ENCODE data around the gene CPA5.

CPA5 gene

DNA sequence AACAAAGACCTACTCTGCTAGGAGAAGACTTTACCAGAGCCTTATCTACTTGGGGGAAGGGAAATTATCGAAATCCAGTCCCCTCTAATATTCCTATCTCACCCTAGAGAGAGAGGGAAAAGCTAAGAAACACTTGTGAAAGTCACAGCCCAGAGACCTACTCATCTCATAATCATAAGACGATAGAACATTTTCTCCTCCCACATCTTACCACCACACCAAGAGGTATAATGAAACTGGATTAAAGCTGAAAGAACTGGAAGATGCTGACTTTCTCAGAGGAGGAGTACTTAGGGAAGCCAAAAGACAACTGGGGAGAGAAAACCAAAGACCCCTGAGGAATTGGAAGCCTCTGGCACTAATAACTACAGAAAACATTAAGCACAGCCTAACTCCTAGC is 10.8 kb upstream of the CPA5 start:
- DNase-seq = no peak

DNA sequence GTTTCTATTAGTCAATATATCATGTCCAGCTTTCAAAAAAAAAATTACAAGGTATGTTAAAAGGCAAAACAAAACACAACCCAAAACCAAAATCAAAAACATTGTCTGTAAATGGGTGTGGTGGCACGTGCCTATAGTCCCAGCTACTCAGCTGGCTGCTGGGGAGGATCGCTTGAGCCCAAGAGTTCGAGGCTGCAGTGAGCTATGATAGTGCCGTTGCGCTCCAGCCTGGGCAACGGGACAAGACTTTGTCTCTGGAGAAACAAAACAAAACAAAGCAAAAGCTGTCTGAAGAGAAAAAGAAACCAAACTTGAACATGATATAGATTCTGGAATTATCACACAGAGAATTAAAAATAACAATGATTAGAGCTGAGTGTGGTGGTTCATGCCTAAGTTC is 10.3 kb upstream of the CPA5 start:
- no peak for DNase-seq

DNA sequence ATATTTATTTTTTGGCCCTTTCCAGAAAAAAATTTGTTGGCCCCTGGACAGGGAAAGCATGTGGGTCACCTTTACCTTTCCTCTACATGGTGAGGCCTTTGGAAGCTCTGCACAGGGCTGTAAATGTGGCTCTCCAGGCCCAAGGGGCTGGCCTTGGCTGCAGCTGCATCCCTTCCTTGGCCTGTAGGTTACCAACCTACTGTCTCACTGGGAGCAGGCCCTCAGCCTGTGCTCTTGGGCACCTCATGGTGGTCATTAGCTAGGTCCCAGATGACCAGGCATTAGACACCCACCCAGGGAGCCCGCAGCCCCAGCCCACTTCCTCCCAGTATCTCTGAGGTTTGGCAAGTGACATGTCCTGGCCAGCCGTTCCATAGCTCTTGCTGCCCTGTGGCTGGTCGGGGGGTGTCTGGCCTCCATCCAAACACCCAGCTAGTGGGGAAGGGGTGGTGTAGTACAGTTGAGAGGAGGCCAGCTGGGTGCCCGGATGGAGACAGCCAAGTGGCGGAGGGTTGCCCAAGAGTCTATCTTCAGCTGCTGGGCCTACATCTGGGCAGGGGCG is 7.1 kb upstream of the CPA5 start:
- DNase-seq = no peak

DNA sequence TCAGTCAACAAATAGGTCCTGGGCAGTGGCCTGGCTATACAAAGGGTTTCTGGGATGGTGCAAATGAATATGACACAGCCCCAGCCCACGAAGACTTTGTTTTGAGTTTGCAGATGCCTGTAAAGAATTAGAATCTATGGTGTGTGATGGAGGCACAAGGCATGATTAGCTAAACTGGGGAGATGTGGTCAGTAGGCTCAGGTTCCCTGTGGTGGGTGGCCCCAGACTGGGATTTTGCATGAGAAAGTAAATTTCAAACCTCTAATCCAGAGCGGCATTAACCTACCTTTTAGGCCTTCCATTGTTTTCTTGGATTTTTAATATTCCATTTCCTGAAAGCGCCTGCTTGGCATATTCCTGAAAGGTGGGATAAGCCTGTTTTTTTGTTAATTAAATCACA is 6.4 kb upstream of the CPA5 start:
- no peak for DNase-seq

DNA sequence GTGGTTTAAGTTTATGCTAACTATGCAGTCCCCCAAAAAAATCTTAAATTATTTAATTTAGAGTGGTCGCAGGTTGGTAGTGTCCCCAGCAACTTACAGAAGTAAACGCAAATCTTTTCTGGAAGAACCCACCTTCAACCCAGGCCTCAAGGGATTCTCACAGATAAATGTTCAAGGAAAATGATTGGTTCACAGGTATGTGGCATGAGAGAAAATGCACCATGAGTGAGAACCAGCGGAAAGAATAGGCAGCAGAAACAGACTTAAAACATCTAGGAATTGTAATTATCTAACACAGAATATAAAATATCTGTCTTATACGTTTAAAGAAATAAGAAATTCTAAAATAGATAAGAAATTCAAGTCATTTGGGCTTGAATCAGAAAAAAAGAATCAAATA is 2.7 kb upstream of the CPA5 start:
- no peak for DNase-seq

DNA sequence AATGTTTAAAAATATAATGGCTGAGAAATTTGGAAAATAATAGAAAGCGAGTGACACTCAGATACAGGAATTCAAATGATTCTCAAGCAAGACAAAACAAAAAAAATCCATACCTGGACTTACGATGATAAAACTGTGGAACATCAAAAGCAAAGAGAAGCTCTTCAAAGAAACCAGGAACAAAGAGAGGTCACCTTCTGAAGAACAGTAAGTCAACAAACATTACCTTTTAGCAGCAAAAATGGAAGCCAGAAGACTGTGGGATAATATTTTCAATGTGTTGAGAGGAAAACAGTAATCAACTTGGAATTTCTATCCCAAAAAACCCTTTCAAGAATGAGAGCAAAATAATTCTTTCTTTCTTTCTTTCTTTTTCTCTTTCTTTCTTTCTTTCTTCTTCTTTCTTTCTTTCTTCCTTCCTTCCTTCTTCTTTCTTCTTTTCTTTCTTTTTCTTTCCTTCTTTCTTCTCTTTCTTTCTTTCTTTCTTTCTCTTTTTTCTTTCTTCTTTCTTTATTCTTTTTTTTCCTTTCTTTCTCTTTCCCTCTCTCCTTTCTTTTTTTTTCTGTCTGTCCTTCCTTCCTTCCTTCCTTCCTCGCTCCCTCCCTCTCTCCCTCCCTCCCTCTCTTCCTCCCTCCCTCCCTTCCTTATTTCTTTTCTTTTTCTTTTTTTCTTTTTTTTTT is 1.8 kb upstream of the CPA5 start:
- DNase-seq = no peak

DNA sequence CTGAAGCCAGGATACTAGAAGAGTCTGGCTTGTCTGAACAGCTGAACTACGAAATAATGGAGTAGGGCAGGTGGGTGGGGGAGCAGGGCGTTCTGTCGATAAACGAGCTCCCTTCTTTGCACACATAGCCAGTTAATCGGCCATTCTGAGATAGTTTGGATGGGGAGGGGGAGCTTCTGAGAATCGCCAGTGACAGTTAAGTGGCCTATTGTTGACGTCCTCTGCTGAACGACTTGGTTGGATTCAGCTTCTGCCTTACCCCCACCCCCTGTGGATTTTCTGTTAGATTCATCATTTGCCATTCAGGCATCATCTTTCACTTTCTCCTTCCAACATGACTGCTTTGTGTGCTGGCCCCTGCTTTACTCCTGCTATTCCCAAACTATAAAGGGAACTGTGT is 520 bp downstream of the CPA5 start:
- DNase-seq = no peak

DNA sequence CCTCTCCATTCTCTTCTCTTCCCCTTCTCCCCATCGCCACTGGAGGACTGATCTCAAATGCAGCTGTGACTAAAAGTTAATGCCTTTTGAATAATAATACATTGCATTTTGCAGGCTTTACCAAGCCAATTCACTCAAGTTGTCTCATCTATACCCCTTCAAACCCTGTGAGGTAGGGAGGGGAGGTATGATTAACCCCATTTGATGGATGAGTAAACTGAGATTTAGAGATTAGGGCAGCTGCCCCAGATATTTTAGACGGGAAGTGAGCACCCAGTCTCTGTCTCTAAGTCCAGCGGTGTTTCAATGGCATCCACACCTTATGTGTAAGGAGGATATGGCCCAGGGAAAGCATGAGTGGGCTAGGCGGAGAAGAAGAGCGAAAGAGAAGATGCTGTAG is 1.1 kb downstream of the CPA5 start:
- no peak for DNase-seq

DNA sequence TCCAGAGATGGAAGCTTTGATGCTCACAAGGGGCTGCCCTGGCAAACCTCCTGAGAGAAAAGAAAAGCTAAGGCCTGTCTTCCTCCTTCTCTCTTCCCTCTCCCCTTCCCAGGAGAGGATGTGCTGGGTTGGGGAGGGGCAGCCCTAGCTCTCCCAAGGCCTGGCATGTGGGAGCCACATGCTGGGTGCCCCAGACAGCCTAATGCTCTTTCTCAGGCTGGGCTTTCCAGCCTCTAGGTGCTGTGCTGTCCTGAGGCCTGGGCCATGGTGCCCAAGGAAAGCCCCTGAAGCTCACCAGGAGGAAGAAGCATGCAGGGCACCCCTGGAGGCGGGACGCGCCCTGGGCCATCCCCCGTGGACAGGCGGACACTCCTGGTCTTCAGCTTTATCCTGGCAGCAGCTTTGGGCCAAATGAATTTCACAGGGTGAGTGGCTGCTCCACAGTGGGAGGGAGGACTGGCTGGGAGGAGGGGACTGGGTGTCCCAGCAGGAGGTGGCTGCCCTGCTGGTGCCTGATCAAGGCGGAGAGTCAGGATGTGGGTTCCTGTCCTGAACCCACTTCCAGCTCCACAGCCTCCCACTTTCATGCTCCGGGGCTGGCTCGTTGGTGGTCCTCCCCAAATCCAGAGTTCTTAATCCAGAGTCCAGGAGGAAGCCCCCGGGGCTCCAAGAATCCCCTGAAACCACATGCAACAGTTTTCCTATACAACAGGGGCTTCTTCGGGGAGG is 1.7 kb downstream of the CPA5 start:
- no peak for DNase-seq

DNA sequence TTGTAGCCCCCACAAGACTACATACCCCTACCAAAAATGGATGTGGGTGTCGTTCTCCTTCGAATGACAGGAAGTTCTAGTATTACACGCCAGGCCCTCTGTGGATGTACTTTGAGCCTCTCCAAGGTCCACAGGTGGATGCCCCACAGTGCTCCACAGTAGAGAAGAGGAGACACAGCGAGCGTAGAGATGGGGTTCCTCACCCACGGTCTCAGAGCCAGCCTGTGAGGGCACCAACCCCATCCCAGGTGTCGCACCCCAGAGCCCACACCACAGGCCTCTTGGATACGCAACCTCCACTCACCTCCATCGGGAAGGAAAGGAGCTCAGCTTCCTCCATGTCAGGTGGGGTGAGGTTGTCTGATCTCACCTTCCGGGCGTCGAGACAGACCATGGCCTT is 2.3 kb downstream of the CPA5 start:
- DNase-seq = no peak

DNA sequence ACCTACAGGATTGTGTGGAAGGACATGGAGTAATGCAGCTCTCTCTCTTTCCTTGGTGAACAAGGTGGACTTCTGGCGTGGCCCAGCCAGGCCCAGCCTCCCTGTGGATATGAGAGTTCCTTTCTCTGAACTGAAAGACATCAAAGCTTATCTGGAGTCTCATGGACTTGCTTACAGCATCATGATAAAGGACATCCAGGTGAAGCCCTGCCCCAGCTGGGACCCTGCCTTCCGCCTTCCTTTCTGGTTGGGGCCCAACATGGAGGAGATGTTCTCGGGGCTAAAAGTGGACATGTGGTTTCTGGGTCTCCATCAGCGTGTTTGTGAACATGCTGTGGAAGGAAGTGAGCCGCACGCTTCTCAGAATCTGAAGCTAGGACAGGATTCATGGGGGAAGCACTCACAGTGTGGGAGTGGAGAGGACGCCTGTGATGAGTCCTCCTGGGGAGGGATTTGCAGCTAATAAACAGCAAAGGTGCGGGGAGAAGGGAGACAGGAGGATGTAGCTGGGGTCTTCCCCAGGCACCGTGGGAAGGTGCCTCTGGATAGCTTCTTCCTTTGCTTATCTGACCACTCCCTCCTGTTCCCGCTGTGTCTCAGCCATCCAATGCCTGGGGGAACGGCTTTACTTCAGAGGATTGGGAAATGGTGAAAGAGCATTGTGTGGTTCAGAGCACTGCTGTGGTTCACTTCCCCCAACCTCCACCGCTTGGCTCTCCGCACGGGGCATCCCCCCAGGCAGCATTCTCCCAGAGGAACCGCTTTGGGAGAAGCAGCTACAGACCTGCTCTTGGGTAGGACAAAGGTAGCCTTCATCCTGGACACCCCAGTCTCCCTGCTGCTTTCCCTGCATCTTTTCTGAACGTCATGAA is 5.5 kb downstream of the CPA5 start:
- no peak for DNase-seq

DNA sequence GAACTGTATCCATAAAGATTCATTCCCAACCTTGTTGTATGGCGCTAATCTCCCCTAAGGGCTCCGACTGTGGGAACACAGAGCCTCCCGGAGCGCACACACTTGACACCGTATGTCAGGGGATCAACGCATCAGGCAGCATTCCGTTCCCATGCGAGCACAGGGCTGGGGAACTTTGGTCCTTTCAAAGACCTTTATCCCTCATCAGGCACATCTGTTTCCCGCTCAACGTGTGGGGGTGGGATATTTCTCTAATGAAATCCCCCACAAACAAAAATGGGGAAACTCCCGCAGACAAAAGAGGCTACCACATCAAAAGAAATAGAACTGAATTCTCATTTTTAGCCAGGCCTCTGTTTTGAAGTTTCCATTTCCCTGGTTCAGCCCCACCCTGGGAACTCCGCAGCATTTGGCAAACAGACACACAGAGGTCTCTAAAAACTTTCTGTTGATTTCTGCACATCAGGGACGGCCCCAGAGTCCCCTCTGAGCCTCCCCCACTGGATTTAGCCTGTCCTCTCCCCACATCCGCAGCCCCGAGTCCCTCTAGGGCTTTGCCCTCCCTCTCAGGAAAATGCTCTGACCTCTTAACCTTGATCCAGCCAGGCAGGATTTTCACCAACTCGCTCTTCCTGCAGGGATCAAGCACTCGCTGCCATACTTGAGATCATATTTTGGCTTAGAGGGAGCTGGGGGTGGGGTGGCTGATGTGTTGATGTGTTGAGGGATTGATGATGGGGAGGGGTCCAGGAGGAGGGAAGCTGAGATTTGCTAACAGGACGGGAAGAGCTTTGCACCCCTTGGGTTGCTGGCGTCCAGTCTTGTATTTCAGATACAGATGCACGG is 6.6 kb downstream of the CPA5 start:
- DNase-seq = no peak

DNA sequence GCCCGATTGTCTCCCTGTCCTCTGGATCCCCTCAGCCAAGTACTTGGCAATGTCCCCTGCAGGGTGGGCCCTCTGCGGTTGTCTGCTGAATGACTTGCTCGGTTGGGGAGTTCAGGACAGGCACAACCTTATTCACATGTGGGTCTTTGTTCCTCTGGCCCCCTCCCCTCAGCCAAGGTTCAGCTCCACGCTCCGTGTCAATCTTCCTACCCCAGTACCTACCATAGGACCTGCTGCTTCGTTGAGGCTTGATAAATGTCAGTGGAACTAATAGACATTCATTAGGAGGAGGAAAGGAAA is 7.1 kb downstream of the CPA5 start:
- no peak for DNase-seq

DNA sequence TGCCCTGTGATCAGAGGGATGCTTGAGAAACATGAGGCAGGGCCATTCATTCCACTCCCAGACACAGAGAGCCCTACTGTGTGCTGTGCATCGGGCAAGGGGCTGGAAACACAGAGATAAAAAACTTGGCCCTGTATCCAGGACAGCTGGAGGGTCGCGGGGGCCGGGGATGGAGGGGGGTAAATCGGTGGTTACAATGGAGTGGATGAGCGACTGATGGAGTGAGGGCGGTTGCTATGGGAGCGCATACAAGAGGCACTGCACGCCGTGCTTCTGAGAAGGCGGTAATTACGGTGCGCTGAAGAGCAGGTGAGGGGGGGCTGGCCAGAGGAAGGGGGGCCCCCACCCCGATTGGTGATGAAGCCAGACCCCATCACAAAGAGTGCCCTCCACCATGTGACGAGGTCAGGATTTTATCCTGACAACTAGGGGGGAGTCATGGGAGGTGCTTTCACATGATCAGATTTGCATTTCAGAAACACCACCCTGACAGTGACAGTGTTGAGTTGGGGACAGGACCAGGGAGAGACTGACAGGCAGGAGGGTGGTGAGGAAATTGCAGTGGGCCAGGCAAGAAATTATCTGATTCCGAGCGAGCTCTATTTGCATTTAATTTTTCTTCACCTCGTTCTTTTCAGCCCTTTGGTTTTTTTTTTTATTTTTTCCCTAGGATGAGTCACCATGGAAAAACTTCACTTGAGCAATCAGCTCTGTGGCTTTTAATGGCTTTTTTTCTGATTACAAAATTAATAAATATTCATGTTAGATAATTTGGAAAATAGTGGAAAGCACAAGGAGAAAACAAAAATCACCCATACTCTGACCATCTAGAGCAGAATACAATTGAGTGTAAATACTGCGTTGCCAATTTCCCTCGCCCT is 7.8 kb downstream of the CPA5 start:
- DNase-seq = no peak

DNA sequence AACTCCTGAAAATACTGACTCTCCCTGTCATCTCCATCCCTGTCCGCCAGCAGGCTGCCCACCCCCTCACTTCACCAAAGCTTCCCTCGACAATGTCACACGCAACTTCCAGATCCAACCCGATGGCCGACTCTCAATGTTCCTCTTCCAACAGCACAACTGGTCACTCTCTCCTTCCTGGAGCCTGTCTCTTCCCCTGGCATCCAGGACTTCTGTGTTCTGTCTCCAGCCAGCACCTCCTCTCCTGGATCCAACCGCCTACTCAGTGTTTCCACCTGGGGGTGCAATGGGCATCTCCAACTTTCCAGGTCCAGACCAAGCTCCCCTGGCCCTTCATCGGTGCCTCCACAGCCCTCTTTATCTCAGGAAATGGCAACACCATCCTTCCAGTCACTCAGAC is 8.6 kb downstream of the CPA5 start:
- DNase-seq = no peak

DNA sequence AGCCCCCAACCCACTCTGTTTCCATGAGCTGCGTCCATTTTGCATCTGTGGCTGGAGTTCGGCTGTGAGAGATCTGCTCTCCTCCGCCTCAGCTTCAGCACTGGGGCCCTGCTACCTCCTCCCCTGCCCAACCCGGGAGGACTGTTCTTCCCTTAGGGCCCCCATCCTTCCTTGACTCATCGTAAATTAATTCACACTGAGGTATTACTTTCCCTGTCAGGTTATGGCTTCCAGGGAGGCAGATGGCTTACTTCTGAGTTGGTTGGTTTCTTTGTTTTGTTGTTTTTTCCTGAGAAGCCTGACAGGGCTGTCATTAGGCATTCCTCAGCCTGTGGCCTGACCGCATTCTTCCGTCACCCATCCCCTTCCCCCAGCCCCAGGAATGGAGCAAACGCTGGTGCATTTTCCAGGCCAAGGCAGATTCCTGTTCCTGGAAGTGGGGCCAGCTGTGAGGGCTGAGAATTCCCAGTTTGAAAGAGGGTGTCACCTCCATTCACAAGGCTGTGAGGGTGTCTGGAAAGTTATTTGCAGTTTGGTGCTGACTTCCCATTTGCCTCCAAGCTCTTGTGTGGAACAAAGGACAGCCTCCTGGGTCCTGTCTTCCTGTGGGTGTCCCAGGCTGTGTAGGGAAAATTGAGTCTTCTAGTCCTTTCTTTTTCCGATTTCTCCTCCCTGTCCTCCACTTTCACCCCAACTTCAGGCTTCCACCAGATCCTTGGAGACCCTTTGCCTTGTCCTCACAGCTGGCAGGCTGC is 11.7 kb downstream of the CPA5 start:
- DNase-seq = no peak

DNA sequence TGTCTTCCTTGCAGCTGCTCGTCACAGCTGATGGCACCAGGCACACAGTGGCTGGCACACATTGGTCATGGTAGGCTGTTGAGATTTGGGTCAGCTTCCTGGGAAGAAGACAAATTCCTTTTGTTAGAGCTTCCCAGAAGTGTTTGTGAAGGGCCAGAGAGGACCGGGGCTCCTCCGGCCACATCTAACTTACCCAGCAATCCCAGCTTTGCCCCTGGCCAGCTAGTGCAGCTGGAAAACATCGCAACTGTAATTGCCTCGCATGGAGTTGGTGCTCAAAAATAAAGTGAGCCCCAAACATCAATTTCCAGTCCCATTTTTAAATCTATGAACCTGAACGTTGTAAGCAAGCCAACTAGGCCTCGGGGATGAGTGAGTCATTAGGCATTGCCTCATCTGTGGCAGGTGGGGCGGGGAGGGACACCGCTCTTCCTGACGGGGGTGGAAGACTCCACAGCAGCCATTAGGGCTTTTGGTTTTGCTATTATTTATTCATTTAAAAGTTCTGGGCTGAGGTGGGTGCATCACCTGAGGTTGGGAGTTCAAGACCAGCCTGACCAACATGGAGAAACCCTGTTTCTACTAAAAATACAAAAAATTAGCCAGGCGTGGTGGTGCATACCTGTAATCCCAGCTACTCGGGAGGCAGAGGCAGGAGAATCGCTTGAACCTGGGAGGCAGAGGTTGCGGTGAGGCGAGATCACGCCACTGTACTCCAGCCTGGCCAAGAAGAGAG is 12.4 kb downstream of the CPA5 start:
- DNase-seq = no peak

DNA sequence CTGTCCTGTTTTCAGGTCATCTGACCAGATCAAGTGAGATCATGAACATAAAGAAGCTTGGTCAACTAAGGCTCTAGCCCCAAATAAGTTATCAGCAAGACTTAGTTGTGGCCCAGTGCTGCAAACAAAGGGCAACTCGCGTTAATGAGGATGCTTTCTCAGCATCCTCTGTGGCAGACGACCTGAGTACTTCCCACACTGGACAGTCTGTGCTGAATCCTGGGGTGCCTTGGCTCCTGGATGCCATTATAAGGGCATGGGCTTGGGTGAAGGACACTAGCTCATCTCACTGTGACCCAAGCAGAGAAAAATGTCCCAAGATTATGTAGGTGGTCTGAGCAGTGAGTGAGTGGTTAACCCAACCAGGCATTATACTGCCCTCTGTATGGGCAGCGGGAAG is 13.9 kb downstream of the CPA5 start:
- no peak for DNase-seq

DNA sequence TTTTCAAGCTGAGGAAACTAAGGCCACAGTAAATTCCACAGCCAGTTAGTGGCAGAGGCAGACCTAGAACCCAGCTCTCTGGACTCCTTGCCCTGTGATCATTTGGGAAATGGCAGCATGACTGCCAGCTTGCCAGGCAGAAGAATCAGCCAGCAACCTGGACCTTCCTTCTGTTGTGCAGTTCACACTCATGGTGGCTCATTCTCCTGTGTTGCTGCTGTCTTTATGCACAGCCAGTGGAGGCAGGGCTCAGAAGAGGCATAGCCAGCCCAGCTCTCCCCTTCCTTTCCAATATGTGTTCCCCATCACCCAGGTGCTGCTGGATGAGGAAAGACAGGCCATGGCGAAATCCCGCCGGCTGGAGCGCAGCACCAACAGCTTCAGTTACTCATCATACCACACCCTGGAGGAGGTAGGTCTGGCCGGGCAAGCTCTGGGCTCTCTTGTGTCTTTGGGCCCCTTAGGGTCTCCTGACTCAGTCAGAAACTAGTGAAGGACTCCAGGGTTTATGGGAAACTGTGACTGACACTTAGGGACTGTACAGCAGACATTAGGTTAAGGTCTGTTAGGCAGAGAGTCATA is 14.8 kb downstream of the CPA5 start:
- no peak for DNase-seq

DNA sequence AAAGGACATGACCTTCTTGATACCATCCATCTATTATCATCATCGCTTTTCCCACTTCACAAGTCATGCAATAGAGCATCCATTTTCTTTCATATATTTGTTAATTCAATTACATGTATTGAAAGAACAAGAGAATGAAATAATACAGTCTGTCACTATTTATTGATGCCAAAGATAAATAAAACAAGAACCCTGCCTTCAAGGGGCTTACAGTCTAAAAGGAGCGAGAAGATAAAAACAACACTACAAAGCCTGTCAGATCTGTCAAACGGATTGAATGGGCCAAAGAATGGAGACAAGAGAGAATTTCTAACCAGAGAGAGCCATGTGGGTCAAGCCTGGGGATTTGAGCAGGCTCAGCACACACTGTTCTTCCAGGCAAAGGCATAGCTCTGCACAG is 15.9 kb downstream of the CPA5 start:
- no peak for DNase-seq

Measured in CD4-positive, alpha-beta T cell treated with Interleukin-1 beta for 1 hour (primary cell).